HepG2 (cell line): ENCODE data around the gene MSMB. TPM values are rescaled to one million over a fixed set of nuclear protein-coding genes. Genes with fewer than 3 reads are reported as not detected.

Source experiments
- IRF2 ChIP-seq: IDR thresholded peaks from 2 replicates; pipeline ENCODE4 v1.6.1; 2018; ENCODE audit warnings: missing genetic modification reagents, missing compliant biosample characterization
- NFE2 ChIP-seq: sonication (generic); formaldehyde crosslinking; IDR thresholded peaks from 2 replicates; pipeline ENCODE4 v1.4.0; 2020; ENCODE audit warnings: missing genetic modification reagents
- polyA plus RNA-seq, 8 experiments: library from polyadenylated mRNA; depleted of rRNA in 3 of 8; stranded (reverse) in 7 of 8; unstranded in 1 of 8; fragments of >200 nt; fragmentation: Illumina TruSeq in 4 of 8; extraction: Trizol in 4 of 8; gene quantifications; 2 replicates each; pipeline versions ENCODE4 v1.2.1 to v1.2.3, GENCODE V29; 2011 to 2016; ENCODE audit warnings: low read depth in 4 of 8, missing spikeins in 1 of 8, mixed read lengths in 1 of 8; ENCODE audit not compliant: insufficient read depth in 1 of 8
- total RNA-seq, 5 experiments: library from RNA; depleted of rRNA; stranded (reverse); fragments of >200 nt; fragmentation: Illumina TruSeq; extraction: Trizol; gene quantifications; 2 replicates each; pipeline ENCODE4 v1.2.3, GENCODE V29; 2016; ENCODE audit warnings: low read depth in 1 of 5
- TF ChIP-seq, protein P1 (sequence below): sonication (generic); formaldehyde crosslinking; IDR thresholded peaks from 2 replicates; pipeline ENCODE4 v1.4.0; 2020; ENCODE audit warnings: missing genetic modification reagents, borderline replicate concordance
- TF ChIP-seq, protein P2 (sequence below): sonication (generic); formaldehyde crosslinking; IDR thresholded peaks from 2 replicates; pipeline ENCODE4 v1.5.0; 2020; ENCODE audit warnings: missing genetic modification reagents
- TF ChIP-seq, protein P3 (sequence below): sonication (generic); formaldehyde crosslinking; IDR thresholded peaks from 2 replicates; pipeline ENCODE4 v1.4.0; 2020; ENCODE audit warnings: missing genetic modification reagents
- TF ChIP-seq, protein P4 (sequence below): sonication (generic); formaldehyde crosslinking; IDR thresholded peaks from one replicate; pipeline ENCODE4 v1.5.1; 2020; ENCODE audit warnings: mild to moderate bottlenecking, missing genetic modification reagents; ENCODE audit errors: not compliant biosample characterization

The MSMB gene
- total and polyA plus RNA-seq, 2 of the 13 experiments (the other 11 are each of a cell fraction or from before 2014, with no cell fraction given) = 0.84 TPM; not detected in 1

DNA sequence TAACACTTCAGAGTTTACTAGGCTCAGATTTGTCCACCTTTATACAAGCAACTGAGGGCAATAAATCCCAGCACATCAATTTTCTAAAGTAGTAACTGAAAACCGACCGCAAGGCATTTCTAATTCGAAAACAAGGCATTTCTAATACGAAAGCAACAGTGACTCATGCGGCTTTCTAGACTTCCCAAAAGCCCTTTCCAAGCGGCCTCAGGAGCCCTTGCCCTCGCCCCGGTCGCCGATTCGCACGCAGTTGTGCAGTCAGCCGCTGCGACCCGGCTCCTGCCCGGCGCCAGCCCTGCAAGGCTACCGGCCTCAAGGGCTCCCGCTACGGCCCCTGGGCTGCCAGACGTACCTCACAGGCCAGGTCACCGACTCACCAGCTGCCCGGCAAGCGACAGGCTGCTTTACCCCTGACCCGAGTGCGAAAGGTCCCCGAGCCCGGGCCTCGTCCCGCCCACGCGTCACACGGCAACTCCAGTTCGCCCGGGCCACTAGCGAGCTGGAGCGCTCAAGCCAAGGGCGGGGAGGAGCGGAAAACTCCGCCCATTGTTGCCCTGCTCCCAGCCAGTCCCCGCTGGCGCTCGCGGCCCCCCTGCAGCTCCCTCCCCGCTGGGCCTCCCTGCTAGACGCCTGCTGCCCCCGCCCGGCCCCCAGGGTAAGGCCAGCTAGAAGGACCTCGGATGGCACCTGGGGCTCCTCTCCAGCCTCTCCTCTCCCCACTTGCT lies 22.9 kb downstream of the MSMB start (continued):
- TF ChIP-seq, protein P1, sequence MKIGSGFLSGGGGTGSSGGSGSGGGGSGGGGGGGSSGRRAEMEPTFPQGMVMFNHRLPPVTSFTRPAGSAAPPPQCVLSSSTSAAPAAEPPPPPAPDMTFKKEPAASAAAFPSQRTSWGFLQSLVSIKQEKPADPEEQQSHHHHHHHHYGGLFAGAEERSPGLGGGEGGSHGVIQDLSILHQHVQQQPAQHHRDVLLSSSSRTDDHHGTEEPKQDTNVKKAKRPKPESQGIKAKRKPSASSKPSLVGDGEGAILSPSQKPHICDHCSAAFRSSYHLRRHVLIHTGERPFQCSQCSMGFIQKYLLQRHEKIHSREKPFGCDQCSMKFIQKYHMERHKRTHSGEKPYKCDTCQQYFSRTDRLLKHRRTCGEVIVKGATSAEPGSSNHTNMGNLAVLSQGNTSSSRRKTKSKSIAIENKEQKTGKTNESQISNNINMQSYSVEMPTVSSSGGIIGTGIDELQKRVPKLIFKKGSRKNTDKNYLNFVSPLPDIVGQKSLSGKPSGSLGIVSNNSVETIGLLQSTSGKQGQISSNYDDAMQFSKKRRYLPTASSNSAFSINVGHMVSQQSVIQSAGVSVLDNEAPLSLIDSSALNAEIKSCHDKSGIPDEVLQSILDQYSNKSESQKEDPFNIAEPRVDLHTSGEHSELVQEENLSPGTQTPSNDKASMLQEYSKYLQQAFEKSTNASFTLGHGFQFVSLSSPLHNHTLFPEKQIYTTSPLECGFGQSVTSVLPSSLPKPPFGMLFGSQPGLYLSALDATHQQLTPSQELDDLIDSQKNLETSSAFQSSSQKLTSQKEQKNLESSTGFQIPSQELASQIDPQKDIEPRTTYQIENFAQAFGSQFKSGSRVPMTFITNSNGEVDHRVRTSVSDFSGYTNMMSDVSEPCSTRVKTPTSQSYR (CRISPR knock-in tag) = no peak
- TF ChIP-seq NFE2 (no peak), IRF2 (CRISPR knock-in tag) (peak; percentile 77)
- TF ChIP-seq, protein P2, sequence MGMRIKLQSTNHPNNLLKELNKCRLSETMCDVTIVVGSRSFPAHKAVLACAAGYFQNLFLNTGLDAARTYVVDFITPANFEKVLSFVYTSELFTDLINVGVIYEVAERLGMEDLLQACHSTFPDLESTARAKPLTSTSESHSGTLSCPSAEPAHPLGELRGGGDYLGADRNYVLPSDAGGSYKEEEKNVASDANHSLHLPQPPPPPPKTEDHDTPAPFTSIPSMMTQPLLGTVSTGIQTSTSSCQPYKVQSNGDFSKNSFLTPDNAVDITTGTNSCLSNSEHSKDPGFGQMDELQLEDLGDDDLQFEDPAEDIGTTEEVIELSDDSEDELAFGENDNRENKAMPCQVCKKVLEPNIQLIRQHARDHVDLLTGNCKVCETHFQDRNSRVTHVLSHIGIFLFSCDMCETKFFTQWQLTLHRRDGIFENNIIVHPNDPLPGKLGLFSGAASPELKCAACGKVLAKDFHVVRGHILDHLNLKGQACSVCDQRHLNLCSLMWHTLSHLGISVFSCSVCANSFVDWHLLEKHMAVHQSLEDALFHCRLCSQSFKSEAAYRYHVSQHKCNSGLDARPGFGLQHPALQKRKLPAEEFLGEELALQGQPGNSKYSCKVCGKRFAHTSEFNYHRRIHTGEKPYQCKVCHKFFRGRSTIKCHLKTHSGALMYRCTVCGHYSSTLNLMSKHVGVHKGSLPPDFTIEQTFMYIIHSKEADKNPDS (CRISPR knock-in tag) = no peak
- TF ChIP-seq, protein P3, sequence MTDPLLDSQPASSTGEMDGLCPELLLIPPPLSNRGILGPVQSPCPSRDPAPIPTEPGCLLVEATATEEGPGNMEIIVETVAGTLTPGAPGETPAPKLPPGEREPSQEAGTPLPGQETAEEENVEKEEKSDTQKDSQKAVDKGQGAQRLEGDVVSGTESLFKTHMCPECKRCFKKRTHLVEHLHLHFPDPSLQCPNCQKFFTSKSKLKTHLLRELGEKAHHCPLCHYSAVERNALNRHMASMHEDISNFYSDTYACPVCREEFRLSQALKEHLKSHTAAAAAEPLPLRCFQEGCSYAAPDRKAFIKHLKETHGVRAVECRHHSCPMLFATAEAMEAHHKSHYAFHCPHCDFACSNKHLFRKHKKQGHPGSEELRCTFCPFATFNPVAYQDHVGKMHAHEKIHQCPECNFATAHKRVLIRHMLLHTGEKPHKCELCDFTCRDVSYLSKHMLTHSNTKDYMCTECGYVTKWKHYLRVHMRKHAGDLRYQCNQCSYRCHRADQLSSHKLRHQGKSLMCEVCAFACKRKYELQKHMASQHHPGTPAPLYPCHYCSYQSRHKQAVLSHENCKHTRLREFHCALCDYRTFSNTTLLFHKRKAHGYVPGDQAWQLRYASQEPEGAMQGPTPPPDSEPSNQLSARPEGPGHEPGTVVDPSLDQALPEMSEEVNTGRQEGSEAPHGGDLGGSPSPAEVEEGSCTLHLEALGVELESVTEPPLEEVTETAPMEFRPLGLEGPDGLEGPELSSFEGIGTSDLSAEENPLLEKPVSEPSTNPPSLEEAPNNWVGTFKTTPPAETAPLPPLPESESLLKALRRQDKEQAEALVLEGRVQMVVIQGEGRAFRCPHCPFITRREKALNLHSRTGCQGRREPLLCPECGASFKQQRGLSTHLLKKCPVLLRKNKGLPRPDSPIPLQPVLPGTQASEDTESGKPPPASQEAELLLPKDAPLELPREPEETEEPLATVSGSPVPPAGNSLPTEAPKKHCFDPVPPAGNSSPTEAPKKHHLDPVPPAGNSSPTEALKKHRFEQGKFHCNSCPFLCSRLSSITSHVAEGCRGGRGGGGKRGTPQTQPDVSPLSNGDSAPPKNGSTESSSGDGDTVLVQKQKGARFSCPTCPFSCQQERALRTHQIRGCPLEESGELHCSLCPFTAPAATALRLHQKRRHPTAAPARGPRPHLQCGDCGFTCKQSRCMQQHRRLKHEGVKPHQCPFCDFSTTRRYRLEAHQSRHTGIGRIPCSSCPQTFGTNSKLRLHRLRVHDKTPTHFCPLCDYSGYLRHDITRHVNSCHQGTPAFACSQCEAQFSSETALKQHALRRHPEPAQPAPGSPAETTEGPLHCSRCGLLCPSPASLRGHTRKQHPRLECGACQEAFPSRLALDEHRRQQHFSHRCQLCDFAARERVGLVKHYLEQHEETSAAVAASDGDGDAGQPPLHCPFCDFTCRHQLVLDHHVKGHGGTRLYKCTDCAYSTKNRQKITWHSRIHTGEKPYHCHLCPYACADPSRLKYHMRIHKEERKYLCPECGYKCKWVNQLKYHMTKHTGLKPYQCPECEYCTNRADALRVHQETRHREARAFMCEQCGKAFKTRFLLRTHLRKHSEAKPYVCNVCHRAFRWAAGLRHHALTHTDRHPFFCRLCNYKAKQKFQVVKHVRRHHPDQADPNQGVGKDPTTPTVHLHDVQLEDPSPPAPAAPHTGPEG (CRISPR knock-in tag) = peak; percentile 74
- TF ChIP-seq, protein P4, sequence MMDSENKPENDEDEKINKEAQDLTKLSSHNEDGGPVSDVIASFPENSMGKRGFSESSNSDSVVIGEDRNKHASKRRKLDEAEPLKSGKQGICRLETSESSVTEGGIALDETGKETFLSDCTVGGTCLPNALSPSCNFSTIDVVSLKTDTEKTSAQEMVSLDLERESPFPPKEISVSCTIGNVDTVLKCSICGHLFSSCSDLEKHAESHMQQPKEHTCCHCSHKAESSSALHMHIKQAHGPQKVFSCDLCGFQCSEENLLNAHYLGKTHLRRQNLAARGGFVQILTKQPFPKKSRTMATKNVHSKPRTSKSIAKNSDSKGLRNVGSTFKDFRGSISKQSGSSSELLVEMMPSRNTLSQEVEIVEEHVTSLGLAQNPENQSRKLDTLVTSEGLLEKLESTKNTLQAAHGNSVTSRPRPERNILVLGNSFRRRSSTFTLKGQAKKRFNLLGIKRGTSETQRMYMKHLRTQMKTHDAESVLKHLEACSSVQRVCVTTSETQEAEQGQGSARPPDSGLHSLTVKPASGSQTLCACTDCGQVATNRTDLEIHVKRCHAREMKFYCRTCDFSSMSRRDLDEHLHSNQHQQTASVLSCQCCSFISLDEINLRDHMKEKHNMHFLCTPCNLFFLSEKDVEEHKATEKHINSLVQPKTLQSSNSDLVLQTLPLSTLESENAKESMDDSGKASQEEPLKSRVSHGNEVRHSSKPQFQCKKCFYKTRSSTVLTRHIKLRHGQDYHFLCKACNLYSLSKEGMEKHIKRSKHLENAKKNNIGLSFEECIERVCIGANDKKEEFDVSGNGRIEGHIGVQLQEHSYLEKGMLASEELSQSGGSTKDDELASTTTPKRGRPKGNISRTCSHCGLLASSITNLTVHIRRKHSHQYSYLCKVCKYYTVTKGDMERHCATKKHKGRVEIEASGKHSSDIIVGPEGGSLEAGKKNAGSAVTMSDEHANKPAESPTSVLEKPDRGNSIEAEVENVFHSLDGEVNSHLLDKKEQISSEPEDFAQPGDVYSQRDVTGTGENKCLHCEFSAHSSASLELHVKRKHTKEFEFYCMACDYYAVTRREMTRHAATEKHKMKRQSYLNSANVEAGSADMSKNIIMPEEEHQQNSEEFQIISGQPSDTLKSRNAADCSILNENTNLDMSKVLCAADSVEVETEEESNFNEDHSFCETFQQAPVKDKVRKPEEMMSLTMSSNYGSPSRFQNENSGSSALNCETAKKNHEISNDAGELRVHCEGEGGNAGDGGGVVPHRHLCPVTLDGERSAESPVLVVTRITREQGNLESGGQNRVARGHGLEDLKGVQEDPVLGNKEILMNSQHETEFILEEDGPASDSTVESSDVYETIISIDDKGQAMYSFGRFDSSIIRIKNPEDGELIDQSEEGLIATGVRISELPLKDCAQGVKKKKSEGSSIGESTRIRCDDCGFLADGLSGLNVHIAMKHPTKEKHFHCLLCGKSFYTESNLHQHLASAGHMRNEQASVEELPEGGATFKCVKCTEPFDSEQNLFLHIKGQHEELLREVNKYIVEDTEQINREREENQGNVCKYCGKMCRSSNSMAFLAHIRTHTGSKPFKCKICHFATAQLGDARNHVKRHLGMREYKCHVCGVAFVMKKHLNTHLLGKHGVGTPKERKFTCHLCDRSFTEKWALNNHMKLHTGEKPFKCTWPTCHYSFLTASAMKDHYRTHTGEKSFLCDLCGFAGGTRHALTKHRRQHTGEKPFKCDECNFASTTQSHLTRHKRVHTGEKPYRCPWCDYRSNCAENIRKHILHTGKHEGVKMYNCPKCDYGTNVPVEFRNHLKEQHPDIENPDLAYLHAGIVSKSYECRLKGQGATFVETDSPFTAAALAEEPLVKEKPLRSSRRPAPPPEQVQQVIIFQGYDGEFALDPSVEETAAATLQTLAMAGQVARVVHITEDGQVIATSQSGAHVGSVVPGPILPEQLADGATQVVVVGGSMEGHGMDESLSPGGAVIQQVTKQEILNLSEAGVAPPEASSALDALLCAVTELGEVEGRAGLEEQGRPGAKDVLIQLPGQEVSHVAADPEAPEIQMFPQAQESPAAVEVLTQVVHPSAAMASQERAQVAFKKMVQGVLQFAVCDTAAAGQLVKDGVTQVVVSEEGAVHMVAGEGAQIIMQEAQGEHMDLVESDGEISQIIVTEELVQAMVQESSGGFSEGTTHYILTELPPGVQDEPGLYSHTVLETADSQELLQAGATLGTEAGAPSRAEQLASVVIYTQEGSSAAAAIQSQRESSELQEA (CRISPR knock-in tag) = peak; percentile 93
